A673 (cell line): ENCODE data around the gene SHANK1. TPM values are rescaled to one million over a fixed set of nuclear protein-coding genes. Genes with fewer than 3 reads are reported as not detected.

Experiments
- BruUV-seq: library from RNA; stranded (reverse); fragments of 400-500 nt; replicated peaks from 2 replicates; lab custom pipeline; 2021; lab: Mats Ljungman, UMichigan
- CTCF ChIA-PET: fragments of 300-600 bp; sonication (Branson Sonifier 250); formaldehyde crosslinking; loops from one replicate; lab custom pipeline; 2022; ENCODE audit warnings: antibody characterized with exemption; lab: Charles Lee
- POLR2A ChIA-PET: fragments of 300-600 bp; sonication (Branson Sonifier 250); formaldehyde crosslinking; loops from one replicate; lab custom pipeline; 2022; ENCODE audit warnings: antibody characterized with exemption; ENCODE audit not compliant: low non-redundant PET; lab: Charles Lee
- DNase-seq: peaks from one replicate; pipeline ENCODE4 v3.0.0-alpha.2; 2015; ENCODE audit warnings: low spot score
- H3K27ac ChIP-seq: fragments of 200-600 bp; sonication (generic); 2 replicates; pipeline ENCODE4 v1.5.1; 2016; ENCODE audit warnings: mixed run types, low read depth, mild to moderate bottlenecking, mixed read lengths, antibody characterized with exemption, low read length; ENCODE audit not compliant: poor library complexity, severe bottlenecking
- H3K27me3 ChIP-seq: fragments of 200-600 bp; sonication (generic); replicated peaks from 2 replicates; pipeline ENCODE4 v1.6.1; 2017; ENCODE audit warnings: mixed run types, low read depth, mild to moderate bottlenecking, mixed read lengths, antibody characterized with exemption, low read length; ENCODE audit not compliant: insufficient read depth, poor library complexity
- H3K36me3 ChIP-seq: fragments of 200-600 bp; sonication (generic); 2 replicates; pipeline ENCODE4 v1.6.1; 2016; ENCODE audit warnings: mixed run types, mild to moderate bottlenecking, mixed read lengths, antibody characterized with exemption, low read length; ENCODE audit not compliant: insufficient read depth, poor library complexity, severe bottlenecking
- H3K4me1 ChIP-seq: fragments of 200-600 bp; sonication (generic); 2 replicates; pipeline ENCODE4 v1.6.1; 2017; ENCODE audit warnings: mixed run types, mild to moderate bottlenecking, mixed read lengths, antibody characterized with exemption, low read length; ENCODE audit not compliant: insufficient read depth, poor library complexity, severe bottlenecking
- H3K4me3 ChIP-seq: fragments of 200-600 bp; sonication (generic); 2 replicates; pipeline ENCODE4 v1.5.1; 2016; ENCODE audit warnings: low read depth, mixed run types, mild to moderate bottlenecking, mixed read lengths, low read length; ENCODE audit not compliant: poor library complexity, severe bottlenecking
- H3K9me3 ChIP-seq: fragments of 200-600 bp; sonication (generic); 2 replicates; pipeline ENCODE4 v1.6.1; 2016; ENCODE audit warnings: mixed run types, low read depth, mild to moderate bottlenecking, mixed read lengths, antibody characterized with exemption, low read length; ENCODE audit not compliant: poor library complexity, severe bottlenecking
- EZH2 ChIP-seq: fragments of 200-600 bp; sonication (generic); IDR thresholded peaks from 2 replicates; pipeline ENCODE4 v1.6.1; 2017; ENCODE audit warnings: borderline replicate concordance, low read depth, mild to moderate bottlenecking, mixed read lengths, antibody characterized with exemption, low read length; ENCODE audit not compliant: poor library complexity, severe bottlenecking
- intact Hi-C: fragments of 100-400 bp; cut with micrococcal nuclease; formaldehyde crosslinking; loops from one replicate; pipeline ENCODE4 v1.10.0; 2022; ENCODE audit not compliant: unreplicated experiment
- total RNA-seq: library from RNA; stranded (reverse); gene quantifications from 2 replicates; pipeline ENCODE4 v1.2.3, GENCODE V29; 2021
- TF ChIP-seq, protein P1 (sequence below): fragments of 300-800, 200-600 bp; sonication (generic); conservative IDR thresholded peaks from 2 replicates; pipeline ENCODE4 v1.5.1; 2017; ENCODE audit warnings: low read depth, mild to moderate bottlenecking, antibody characterized with exemption, low read length, moderate library complexity, mixed read lengths

SHANK1 gene
- total RNA-seq, 1 experiment from 2014 or later, result 69.7 TPM

DNA sequence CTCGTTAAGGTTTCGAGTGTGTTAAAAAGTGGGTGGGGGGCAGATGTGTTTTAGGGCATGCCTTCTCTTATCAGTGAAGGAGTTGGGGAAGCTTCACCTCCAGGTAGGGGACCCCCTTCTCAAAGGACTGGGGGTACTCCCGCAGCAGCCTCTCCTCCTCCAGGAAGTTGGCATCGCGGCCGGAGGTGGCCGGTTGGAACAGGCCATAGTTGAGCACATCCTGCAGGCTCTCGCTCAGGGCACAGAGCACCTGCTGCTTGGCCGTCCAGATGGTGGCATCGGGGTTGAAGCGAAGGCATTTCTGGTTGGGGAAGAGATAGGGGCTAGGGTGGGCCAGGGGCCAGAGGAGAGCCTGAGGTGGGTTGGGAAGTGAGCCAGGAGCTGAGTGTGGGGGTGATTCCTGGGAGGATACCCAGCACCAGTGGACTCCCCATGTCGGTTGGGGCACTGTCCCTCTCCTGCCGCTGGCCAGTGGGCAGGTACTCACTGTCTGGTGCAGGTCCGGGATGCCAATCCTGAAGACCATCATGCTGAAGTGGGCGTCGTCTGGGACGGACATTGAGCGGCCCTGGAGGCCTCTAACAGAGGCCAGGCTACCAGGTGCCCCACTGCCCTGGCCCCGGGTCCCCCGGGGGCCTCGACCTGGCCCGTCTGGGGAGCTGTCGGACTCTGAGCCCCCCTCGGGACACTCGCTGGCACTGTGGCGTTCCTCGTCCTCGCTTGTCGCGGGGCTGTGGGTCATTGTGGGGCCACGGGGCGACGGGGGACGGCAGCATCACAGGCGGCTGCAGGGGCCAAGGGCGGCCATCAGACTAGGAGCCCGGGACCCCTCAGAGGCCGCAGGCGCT lies 3.2 kb downstream of the SHANK1 start:
- POLR2A ChIA-PET, result no interaction called here
- peaks cover 43% of the 10 kb centered on the region for H3K36me3 ChIP-seq
- intact Hi-C loops, result no loop called here
- CTCF ChIA-PET, result no interaction called here
- peaks cover 27% of the 10 kb centered on the region for H3K4me1 ChIP-seq
- no peak overlapping the region for H3K27ac ChIP-seq
- no peak for DNase-seq
- no peaks in the 10 kb centered on the region for H3K27me3 ChIP-seq
- TF ChIP-seq EZH2, result no peak
- TF ChIP-seq, protein P1, sequence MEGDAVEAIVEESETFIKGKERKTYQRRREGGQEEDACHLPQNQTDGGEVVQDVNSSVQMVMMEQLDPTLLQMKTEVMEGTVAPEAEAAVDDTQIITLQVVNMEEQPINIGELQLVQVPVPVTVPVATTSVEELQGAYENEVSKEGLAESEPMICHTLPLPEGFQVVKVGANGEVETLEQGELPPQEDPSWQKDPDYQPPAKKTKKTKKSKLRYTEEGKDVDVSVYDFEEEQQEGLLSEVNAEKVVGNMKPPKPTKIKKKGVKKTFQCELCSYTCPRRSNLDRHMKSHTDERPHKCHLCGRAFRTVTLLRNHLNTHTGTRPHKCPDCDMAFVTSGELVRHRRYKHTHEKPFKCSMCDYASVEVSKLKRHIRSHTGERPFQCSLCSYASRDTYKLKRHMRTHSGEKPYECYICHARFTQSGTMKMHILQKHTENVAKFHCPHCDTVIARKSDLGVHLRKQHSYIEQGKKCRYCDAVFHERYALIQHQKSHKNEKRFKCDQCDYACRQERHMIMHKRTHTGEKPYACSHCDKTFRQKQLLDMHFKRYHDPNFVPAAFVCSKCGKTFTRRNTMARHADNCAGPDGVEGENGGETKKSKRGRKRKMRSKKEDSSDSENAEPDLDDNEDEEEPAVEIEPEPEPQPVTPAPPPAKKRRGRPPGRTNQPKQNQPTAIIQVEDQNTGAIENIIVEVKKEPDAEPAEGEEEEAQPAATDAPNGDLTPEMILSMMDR, result no peak
- H3K9me3 ChIP-seq, result no peaks in the 10 kb centered on the region
- no peak overlapping the region for H3K4me3 ChIP-seq
- TSS peak; percentile 19 for BruUV-seq

DNA sequence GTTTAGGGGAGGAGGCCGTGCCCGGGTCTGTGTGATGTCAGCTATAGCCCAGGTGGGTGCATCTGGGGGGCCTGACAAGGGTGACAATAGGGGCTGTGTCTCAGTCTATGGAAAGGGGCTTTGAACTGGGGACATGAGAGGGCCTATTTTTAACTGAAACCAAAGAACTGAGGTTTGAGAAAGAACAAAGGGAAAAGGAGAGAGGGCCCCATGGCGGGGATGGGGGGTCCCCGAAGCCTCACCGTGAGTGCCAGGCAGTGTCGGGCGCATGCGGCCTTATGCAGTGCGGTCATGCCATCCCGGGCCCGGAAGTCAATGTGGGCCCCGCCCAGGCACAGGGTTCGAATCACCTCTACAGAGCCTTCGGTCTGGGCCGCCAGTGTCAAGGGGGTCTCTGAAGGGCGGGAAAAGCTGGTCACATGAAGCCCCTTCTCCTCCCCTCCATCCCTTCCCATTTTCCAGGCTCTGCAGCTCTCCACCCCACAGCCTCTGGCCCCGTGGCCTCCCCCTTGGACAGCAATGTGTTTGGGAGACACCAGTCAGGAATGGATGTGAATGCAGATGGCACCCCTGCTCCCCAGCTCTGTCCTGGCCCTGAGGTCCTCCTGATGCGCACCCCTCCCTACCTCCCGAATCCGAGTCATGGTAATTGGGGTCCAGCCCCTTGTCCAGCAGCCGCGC lies 5.9 kb downstream of the SHANK1 start:
- intact Hi-C loops, result no loop called here
- no peak for TF ChIP-seq EZH2
- TF ChIP-seq, protein P1, result no peak
- CTCF ChIA-PET, result interaction anchor here (1.0 kb wide), 1 partner anchor 10 kb away, joined by 3 read pairs; no protein-coding TSS in a partner anchor
- POLR2A ChIA-PET, result no interaction called here
- BruUV-seq, result no TSS peak
- no peak overlapping the region for H3K27ac ChIP-seq
- no peak for DNase-seq
- H3K36me3 ChIP-seq, result peaks cover 57% of the 10 kb centered on the region
- H3K27me3 ChIP-seq, result no peaks in the 10 kb centered on the region
- peaks cover 11% of the 10 kb centered on the region for H3K4me1 ChIP-seq
- H3K4me3 ChIP-seq, result no peak overlapping the region
- no peaks in the 10 kb centered on the region for H3K9me3 ChIP-seq

DNA sequence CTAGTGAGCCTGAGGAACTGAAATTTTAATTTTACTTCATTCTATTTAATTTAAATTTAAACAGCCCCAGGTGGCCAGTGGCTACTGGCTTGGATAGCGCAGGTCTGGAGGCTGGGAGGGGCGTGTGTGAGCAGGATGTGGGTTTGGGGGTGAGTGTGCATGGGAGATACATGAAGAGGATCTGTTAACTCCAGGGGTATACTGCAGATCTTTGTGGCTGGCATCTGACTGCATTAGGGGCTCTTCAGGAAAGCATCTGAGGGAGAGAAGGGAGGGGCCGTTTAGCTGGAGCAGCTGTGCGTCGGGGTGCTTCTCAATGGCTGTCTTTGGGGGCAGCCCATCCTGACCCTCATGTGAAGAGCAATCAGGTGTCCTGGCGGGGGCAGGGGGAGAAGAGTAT lies 6.8 kb downstream of the SHANK1 start:
- no peak overlapping the region for H3K27ac ChIP-seq
- peaks cover 58% of the 10 kb centered on the region for H3K36me3 ChIP-seq
- intact Hi-C loops, result no loop called here
- no peaks in the 10 kb centered on the region for H3K9me3 ChIP-seq
- no peak for DNase-seq
- H3K27me3 ChIP-seq, result no peaks in the 10 kb centered on the region
- BruUV-seq, result no TSS peak
- ChIA-PET CTCF (interaction anchor here (1.0 kb wide), 1 partner anchor 9 kb away, joined by 3 read pairs; no protein-coding TSS in a partner anchor), POLR2A (interaction anchor here (0.7 kb wide), 1 partner anchor 67 kb away, joined by 9 read pairs; no protein-coding TSS in a partner anchor)
- H3K4me3 ChIP-seq, result no peak overlapping the region
- TF ChIP-seq EZH2, result no peak
- TF ChIP-seq, protein P1, result no peak
- peaks cover 7% of the 10 kb centered on the region for H3K4me1 ChIP-seq
